ENCODE results near the gene PML.

Gene PML, protein sequence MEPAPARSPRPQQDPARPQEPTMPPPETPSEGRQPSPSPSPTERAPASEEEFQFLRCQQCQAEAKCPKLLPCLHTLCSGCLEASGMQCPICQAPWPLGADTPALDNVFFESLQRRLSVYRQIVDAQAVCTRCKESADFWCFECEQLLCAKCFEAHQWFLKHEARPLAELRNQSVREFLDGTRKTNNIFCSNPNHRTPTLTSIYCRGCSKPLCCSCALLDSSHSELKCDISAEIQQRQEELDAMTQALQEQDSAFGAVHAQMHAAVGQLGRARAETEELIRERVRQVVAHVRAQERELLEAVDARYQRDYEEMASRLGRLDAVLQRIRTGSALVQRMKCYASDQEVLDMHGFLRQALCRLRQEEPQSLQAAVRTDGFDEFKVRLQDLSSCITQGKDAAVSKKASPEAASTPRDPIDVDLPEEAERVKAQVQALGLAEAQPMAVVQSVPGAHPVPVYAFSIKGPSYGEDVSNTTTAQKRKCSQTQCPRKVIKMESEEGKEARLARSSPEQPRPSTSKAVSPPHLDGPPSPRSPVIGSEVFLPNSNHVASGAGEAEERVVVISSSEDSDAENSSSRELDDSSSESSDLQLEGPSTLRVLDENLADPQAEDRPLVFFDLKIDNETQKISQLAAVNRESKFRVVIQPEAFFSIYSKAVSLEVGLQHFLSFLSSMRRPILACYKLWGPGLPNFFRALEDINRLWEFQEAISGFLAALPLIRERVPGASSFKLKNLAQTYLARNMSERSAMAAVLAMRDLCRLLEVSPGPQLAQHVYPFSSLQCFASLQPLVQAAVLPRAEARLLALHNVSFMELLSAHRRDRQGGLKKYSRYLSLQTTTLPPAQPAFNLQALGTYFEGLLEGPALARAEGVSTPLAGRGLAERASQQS

DNA sequence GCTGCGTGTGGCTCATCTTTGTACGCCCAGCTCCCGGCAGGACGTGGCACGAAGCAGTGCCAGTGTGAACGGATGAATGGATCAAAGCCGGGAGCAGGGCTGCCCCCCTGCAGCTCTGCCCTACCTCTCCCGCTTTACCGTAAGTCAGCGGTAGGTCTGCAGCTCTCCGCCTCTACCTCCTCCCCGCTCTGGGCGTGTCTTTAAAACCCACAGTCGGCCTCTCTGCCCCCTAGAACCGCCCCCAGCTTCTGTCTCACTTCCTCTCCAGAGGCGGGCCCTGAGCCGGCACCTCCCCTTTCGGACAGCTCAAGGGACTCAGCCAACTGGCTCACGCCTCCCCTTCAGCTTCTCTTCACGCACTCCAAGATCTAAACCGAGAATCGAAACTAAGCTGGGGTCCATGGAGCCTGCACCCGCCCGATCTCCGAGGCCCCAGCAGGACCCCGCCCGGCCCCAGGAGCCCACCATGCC, at the start of gene PML:
Gene PML, plus strand, starts transcription at position 304 of the 471 bp plus-strand sequence. Its CDS starts 97 bp downstream, at position 401.
- peak; percentile 94 for DNase-seq

DNA sequence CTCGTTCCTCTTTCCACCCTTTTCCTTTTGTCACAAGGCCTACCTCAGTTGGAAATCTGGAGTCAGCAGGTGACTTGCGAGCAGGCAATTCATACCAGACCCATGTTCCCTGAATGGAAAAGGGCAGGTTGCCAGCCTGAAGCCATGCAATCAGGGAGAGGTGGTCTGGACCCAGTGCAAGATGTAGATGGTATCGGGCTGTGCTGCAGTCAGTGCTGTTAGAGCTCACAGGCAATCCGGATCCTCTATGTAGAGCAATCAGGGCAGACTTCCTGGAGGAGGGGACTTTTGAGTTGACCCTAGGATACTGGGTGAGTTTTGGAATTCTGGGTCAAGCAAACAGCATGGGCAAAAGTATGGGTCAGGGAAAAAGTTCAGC, 49.4 kb upstream of the PML start:
- DNase-seq: no peak

DNA sequence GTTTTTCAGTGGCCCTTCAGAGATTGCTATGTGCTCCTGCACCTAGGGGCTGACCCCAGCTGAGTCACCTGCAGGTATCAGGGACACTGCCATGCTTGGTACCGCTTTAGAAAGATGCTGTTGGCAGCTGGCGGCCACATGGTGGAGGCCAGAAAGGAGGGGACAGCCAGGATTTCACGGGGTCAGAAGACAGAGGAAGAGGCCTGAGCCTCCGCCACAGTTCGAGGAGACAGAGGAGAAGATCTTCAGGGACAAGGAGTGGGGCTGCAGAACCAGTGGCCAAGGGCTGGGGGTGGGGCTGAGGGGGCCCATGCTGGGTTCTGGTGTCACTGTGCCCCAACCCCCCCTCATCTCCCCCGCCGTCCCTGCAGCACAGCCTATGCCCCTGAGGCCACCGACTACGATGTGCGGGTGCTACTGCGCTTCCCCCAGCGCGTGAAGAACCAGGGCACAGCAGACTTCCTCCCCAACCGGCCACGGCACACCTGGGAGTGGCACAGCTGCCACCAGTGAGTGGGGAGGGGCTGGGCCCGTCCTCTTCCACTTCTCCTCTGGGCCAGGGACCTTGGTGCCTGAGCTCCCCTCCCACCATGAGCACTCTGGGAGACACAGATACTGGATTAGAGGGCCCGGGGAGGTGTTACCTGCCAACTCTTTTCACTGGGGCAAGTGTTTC, 48.3 kb upstream of the PML start:
- DNase-seq: no peak

DNA sequence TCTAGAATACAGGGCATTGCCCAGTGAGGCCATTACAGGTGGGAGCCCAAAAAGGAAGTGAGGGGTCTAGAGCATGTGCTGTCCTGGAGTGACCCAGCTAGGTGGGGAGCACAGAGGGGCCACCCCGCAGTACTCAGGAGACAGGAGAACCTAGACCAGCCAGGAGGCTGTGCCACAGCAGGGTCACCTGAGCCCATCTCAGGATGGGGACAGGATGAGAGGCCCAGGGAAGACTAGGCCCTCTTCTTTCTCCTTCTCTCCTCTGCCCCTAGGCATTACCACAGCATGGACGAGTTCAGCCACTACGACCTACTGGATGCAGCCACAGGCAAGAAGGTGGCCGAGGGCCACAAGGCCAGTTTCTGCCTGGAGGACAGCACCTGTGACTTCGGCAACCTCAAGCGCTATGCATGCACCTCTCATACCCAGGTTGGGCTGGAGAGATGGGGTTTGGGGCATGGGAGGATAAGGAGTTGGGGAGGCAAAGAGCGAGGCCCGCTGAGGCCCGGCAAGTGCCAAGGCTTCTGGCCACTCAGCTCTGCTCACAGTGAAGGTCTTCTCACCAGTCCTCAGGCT, 47.6 kb upstream of the PML start:
- DNase-seq: no peak

DNA sequence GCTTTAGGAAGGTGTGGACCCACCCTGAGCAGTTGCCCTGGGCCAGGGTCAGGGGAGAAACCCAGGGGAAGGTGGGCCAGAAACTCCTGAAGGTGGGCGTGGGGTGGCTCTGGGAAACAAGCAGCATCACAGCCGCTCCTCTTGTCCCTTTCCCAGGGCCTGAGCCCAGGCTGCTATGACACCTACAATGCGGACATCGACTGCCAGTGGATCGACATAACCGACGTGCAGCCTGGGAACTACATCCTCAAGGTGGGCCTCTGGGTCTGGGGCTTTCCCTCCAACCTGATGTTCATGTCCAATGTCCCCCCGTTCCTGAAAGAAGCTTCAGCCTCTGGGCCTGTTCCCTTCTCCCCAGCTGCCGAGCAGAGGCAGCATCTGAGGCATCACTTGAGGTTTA, 46.9 kb upstream of the PML start:
- DNase-seq: no peak

DNA sequence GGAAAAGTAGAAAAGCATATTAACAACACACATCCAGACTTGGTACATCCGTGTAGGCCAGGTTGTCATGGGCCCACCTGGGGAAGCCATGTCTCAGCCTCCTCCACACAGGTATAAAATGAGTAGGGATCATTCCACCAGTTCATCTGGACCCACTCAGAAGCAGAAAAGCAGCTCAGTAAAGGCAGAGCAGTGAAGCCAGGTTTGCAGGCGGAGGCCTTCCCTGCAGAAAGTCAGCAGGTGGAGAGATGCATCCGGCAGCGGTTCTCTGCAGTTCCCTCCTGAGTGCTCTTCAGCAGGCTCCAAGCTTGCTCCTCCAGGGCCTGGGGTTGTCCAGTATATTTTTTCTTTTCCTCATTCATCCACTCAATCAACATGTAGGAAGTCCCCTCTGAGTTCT, 46.1 kb upstream of the PML start:
- DNase-seq: no peak

DNA sequence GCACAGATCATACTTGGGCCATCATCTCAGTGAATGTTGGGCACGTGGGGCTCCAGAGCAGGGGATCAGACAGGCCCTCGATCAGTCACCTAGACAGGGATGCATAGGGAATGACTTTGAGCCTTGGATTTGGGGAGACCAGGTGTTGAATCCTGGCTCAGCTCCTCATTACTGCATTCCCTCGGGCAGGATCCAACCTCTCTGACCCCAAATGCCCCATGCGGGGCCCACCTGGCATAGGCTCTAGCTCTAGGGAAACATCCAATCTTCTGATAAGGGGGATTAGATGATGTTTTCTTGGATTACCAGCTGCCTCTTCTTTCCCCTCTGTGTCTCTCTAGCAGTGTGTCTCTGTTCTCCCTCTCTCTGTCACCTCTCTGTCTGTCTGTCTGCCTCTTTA, 45.5 kb upstream of the PML start:
- DNase-seq: no peak

DNA sequence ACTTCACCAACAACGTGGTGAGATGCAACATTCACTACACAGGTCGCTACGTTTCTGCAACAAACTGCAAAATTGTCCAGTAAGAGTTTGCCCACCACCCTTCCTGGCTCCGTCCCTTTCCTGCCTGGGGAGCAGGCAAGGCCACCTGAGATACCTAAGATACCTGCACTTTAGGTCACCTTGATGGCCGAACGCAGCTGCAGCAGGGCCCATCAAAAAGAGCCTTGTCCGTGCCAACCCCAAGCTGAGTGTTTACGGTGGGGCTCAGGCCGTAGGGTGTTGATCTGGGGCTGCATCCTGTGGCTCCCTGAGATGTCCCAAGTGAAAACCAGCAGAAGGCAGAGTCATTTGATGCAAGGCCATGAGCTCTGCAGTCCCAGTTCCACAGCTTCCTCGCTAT, 45.0 kb upstream of the PML start:
- DNase-seq: no peak

DNA sequence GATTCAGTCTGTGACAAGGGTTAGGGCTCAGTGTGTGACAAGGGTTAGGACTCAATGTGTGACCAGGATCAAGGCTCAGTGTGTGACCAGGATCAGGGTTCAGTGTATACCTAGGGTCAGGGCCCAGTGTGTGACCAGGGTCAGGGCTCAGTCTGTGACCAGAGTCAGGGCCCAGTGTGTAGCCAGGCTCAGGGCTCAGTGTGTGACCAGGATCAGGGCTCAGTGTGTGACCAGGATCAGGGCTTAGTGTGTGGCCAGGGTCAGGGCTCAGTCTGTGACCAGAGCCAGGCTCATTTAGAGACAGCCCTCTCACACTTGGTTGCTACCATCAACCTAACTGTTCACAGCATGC, 44.1 kb upstream of the PML start:
- DNase-seq: no peak

DNA sequence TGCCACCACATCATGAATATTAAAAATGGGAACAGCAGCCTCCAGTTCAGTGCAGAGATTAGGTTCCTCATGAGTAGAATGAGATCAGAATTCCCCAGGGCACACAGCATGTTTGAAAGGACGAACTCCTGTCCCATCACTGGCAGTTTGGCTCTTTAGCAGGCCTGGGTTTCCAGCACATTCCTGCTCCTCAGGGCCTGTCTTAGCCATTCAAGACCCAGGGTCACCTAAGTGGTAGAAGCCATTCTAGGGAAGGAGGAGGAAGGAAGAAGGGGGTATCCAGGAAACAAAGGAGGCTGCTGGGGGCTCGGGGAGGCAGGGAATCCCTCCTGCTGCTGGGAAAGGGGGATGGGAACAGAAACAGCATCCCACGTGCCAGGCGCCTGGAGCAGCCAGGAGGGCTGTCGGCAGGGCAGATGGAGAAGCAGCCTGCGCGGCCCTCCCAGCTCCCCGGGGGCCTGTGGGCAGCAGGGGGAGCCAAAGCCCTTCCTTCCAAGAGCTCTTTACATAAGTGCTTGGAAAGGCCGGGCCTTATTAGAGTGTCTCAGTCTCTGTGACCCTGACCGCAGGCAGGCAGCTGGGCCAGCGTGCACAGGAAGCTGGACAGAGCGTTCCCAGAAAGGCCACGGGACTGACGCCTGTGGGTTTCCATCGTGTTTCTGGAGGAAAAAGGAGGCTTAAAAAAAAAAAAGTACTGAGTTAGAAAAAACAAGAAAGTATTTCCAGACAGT, 43.5 kb upstream of the PML start:
- peak; percentile 83 for DNase-seq

DNA sequence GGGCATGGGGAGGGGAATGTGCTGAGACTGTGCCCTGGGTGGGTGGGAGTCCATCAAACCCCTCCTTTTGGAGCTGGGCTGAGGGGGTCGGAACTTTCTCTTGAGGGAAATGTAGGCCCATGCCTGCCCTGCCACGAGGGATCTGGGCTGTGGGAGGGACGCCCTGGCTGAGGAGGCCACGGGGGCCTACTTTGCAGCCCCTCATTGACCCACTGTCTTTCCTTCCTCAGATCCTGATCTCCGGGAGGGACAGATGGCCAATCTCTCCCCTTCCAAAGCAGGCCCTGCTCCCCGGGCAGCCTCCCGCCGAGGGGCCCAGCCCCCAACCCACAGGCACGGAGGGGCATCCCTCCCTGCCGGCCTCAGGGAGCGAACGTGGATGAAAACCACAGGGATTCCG, 42.9 kb upstream of the PML start:
- no peak for DNase-seq

DNA sequence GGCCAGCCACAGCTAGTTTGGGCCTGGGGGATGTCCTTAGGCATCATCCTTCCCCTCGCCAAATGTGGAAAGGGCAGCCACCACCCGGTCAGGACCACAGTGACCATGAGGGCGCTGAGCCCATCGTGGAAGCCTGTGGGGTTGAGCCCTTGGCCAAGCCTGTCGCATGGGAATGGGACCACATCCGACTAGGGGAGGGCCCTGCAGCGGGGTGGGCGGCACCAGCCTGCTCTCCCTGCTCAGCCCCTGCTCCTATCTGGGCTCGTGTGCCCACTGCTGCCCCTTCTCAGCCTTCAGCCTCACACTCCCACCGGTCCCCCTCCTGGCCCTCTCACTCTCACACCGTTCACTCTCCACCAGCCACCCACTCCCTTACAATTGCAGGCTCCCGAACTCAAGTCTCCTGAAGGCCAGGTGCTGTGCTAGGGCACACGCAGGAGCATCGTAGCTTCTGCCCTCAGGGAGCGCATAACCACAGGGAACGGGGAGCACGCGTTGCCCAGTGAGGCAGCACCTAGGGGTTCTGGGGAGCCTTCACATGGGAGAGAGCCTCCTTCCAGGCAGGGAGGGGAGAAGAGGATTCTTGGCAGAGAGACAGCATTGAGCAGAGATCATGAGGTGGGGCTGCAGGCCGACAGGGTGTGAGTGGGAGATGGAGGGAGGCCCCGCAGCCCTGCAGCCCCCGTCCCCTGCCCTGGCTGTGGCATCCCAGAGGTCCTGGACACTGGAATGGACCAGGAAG, 42.2 kb upstream of the PML start:
- no peak for DNase-seq

DNA sequence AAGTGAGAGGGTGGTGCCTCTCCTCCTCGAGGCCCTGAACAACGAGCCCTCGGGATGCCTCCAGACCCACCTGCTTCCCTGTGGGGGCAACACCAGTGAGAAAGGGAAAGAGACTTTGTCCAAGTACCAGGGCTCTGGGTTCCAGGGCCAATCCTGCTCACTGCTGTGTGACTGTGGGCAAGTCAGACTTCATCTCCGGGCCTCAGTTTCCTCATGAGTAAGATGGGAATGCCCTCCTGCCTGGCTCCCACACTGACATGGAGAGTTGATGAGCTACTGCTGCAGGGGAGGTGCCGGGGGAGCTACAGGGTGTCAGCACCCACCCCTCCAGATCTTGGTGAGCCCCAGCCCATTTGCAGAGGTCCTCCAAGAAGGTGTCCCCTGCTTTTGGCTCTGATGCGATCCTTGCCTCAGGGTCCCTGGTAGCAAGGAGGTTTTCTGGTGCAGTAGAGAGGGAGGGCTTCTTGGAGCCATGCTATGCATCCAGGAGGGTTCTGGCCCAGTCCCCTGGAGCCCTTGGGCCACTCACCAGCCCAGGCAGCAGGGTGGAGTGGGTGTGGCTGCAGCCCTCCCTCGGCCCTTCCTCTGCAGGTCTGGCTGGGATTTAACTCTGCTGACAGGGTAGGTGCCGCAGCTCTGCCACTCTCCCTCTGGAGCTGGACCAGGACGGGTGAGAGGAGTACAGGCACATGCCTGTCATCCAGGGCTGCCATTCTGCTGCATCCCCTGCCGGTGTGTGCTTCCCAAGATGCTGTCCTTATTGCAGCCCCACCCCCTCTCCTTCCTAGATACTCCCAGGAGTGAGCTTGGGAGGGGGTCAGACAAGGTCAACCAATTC, 41.4 kb upstream of the PML start:
- no peak for DNase-seq

DNA sequence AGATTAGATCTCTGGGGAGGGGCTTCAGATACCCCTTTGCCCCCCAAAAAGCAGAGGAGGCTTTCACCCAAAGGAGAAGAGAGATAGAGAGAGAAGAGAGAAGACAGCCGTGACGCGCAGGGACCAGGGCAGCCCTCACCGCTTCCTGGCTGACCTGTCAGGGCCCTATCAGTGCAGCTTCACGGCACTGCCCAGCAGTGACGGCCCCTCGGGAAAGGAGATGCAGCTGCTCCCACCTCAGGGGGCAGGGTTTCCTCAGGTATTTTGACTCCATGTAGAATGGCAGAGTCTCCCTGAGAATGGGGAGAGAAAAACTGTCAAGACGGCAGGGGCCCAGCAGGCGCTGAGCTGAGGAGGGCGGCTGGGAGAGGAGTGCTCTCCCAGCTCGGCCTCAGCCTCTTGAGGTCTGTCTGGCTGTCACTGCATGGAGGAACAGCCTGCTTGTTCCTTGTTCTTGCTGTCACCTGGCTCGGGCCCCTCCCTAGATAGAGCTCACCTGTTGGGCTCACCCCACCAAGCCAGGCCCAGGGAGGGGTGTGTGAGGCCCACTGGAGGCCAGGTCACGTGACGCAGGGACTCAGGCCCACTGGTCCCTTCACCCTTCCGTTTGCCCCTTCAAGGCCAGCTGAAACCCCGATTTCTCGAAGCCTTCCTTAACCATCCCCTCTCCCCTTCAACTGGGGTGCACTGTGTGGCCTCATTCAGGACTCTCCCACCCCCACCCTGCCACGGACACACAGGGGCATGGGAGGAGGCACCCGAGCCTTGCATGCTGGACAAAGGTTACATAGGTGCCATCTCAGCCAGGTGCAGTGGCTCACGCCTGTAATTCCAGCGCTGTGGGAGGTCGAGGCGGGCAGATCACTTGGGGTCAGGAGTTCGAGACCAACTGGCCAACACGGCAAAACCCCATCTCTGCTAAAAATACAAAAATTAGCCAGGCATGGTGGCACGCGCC, 40.0 kb upstream of the PML start:
- no peak for DNase-seq

DNA sequence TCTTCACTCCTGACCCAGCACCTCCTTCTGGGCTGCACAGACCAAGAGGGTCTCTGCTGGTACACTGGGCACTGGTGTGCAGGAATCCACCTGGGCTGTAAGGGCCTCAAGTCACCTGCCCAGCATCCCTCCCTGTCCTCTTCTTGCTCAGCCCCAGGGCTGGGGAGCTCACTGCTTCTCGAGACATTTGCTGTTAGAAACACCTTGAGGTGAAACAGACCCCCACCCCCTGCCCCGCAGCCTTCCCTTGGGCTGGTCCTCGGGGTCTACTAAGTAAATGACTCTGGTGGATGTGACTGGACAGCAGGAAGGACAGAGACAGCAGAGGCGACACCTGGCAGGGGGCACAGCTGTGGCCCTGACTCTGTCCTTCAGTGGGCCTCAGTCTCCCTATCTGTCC, 39.2 kb upstream of the PML start:
- DNase-seq: no peak

DNA sequence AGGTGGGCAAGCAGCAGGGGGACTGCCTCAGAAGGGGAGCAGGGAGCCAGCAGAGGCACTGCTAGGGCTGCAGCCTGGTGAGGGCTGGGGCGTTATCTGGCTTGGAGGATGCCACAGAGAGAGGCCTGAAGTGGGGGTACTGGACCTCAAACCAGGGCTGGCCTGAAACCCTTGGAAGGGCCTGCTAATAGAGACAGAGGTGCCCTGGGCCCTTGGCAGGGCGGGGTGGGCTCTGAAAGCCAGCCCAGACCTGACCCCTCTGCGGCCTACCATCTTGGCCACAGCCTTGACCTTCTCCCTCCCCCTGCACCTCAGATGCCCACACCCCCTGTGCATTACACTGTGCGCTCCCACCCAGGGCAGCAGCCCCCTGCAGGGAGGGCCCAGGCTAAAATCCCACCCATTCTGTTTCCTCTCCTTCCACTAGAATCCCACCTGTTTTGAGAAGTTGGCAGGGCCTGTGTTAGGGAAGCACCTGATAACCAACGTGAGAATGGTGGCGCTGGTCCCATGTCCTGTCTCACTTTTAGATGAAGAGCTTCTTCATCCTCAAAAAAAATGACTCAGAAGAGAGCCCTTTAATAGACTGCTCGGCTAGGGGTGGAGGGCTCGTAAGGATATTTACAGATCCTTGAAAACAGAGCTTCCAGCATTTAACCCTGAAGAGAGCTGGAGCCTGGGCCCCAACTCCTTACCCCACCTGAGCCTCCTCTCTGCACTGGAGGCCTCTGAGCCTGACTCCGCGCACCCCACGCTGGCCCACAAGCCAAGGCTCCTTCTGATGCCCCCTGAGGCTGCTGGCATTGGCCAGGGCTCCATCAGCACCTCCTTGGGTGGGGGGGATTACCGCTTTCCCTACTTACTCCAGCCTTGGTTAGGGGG, 38.4 kb upstream of the PML start:
- no peak for DNase-seq

DNA sequence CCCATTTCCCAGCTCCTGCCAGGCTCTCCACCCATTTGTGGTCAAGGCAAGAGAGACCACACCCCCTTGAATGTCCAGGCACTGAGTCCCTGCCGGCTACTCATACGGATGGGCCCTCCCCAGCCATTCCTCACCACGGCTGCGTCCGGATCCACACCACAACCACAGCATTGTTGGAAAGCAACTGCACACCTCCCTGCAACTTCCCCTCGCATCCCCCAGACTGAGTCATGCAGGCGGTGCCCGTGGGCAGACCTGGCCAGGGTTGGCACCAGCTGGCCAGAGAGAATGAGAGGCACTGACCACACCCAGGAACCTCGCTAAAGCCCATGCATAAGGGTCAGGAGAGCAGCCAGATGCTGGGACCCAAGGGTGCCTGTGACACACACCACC, 37.8 kb upstream of the PML start:
- DNase-seq: peak; percentile 63

DNA sequence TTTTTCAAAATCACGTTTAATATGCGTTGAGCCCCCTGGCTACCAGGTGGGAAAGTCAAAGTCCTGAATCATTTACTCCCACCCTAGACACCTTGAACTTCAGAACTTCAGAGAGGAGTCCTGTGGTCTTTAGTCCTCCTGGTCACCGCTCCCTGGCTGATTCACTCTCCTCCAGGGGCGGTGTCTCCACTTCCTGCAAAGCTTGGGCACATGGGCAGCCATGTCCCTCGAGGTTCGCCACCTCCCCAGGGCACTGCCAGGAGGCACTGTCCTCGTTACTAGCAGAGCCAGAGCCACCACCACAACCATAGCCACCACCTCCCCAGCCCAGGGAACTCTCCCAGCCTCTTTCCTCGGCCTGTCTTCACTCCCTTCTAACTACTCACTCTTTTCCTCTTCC, 37.2 kb upstream of the PML start:
- no peak for DNase-seq

DNA sequence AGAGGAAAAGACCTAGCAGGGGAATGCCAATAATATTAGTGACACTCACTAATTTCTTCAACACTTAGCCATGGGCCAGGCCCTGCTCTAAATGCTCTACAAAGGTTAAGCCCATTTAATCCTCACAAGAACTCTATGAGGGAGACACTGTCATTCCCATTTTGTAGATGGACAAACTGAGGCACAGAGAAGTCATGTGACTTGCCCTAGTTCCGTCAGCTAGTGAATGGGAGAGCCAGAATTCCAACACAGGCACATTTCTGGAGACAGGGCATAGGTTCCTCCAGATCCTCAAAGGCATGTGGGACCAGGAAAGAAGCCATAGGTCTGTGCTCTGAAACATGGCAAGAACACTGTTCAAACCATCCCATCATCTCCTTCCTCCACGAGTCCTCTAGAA, 36.7 kb upstream of the PML start:
- DNase-seq: no peak
